ENCODE results near the gene RNF148. TPM values are rescaled to one million over a fixed set of nuclear protein-coding genes. Genes with fewer than 3 reads are reported as not detected.

The RNF148 gene, protein sequence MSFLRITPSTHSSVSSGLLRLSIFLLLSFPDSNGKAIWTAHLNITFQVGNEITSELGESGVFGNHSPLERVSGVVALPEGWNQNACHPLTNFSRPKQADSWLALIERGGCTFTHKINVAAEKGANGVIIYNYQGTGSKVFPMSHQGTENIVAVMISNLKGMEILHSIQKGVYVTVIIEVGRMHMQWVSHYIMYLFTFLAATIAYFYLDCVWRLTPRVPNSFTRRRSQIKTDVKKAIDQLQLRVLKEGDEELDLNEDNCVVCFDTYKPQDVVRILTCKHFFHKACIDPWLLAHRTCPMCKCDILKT
- 1 to 10 TPM in 1 of 4 donors, not detected in 3; 1.5 TPM for total RNA-seq

DNA sequence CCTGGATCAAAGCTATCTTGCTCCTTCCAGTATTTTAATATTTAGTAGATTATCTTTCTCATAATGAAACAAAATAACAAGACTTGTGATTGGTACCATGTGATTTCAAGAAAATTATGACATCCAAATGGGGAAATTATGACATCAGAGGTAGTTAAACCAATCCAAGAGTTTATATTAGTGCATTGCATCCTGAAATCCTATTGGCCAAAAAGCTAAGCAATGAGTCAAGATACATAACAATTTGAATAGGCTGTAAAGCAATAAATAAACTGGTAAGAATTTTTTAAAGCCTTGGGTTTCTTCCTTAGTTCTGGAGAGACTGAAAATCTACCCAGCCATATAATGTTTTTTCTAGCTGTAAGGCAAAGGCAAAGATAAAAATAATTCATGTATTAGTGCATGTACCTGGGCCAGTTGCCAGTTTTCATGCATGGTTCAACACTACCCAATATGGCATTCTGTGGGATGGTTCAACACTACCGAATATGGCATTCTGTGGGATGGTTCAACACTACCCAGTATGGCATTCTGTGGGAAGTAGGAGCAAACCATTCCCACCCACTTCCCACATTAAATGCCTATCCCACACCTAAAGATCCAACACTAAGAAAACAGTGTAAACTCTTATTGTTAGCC lies at the start of gene RNF148:
TSS of gene RNF148 (minus strand) at position 51 of the 639 bp plus-strand sequence. CDS start 172 bp downstream, outside the sequence.
- Histone ChIP-seq H3K27ac (no peak within 1 kb of the TSS), H3K4me1 (no peaks in the 10 kb centered on the region), H3K27me3 (no peaks in the 10 kb centered on the region), H3K9me3 (no peaks in the 10 kb centered on the region), H3K4me3 (no peak within 1 kb of the TSS), H3K36me3 (no peaks in the 10 kb centered on the region)
- intact Hi-C loops (cut with DNase I), result no loop called here
- 61 to 78% methylated on average over 1 of the region's 1 CpG for WGBS, 2 donors
- TF ChIP-seq, protein P1, sequence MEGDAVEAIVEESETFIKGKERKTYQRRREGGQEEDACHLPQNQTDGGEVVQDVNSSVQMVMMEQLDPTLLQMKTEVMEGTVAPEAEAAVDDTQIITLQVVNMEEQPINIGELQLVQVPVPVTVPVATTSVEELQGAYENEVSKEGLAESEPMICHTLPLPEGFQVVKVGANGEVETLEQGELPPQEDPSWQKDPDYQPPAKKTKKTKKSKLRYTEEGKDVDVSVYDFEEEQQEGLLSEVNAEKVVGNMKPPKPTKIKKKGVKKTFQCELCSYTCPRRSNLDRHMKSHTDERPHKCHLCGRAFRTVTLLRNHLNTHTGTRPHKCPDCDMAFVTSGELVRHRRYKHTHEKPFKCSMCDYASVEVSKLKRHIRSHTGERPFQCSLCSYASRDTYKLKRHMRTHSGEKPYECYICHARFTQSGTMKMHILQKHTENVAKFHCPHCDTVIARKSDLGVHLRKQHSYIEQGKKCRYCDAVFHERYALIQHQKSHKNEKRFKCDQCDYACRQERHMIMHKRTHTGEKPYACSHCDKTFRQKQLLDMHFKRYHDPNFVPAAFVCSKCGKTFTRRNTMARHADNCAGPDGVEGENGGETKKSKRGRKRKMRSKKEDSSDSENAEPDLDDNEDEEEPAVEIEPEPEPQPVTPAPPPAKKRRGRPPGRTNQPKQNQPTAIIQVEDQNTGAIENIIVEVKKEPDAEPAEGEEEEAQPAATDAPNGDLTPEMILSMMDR (IDR thresholded peaks at IDR 0.05), result no peak
- no peak for TF ChIP-seq POLR2A (IDR thresholded peaks at IDR 0.05)
- DNase-seq, result no peak

GRCh38 chr7:122750389-122750788 lies 47.7 kb upstream of the RNF148 start:
- intact Hi-C loops (cut with DNase I), result no loop called here
- no peak overlapping the region for H3K4me3 ChIP-seq
- no peak for DNase-seq
- H3K36me3 ChIP-seq, result no peaks in the 10 kb centered on the region
- H3K9me3 ChIP-seq, result no peaks in the 10 kb centered on the region
- TF ChIP-seq POLR2A (IDR thresholded peaks at IDR 0.05), result no peak
- TF ChIP-seq, protein P1 (IDR thresholded peaks at IDR 0.05), result no peak
- no peaks in the 10 kb centered on the region for H3K4me1 ChIP-seq
- no peaks in the 10 kb centered on the region for H3K27me3 ChIP-seq
- 84 to 85% methylated on average over 2 of the region's 2 CpGs for WGBS, 2 donors
- no peak overlapping the region for H3K27ac ChIP-seq

GRCh38 chr7:122748195-122748594 lies 45.5 kb upstream of the RNF148 start:
- Histone ChIP-seq H3K36me3 (no peaks in the 10 kb centered on the region), H3K27me3 (no peaks in the 10 kb centered on the region), H3K27ac (no peak overlapping the region), H3K9me3 (no peaks in the 10 kb centered on the region), H3K4me1 (no peaks in the 10 kb centered on the region), H3K4me3 (no peak overlapping the region)
- intact Hi-C loops (cut with DNase I), result no loop called here
- 88 to 89% methylated on average over 2 of the region's 2 CpGs for WGBS, 2 donors
- DNase-seq, result no peak
- TF ChIP-seq, protein P1 (IDR thresholded peaks at IDR 0.05), result no peak
- no peak for TF ChIP-seq POLR2A (IDR thresholded peaks at IDR 0.05)

GRCh38 chr7:122746948-122747347 lies 44.2 kb upstream of the RNF148 start:
- Histone ChIP-seq H3K9me3 (no peaks in the 10 kb centered on the region), H3K4me1 (no peaks in the 10 kb centered on the region), H3K4me3 (no peak overlapping the region), H3K27me3 (no peaks in the 10 kb centered on the region), H3K36me3 (no peaks in the 10 kb centered on the region), H3K27ac (no peak overlapping the region)
- WGBS, 2 donors, result 73 to 81% methylated on average over 2 of the region's 2 CpGs
- intact Hi-C loops (cut with DNase I), result no loop called here
- DNase-seq, result no peak
- no peak for TF ChIP-seq POLR2A (IDR thresholded peaks at IDR 0.05)
- TF ChIP-seq, protein P1 (IDR thresholded peaks at IDR 0.05), result no peak

- Histone ChIP-seq H3K27me3 (no peaks in the 10 kb centered on the region), H3K4me1 (peaks cover 0 to 9% (median 0%) of the 10 kb centered on the region in 3 donors), H3K27ac (no peak overlapping the region), H3K4me3 (no peak overlapping the region), H3K9me3 (no peaks in the 10 kb centered on the region), H3K36me3 (no peaks in the 10 kb centered on the region)
- intact Hi-C loops (cut with DNase I), result no loop called here
- DNase-seq, result no peak
- TF ChIP-seq, protein P1 (IDR thresholded peaks at IDR 0.05), result no peak
- TF ChIP-seq POLR2A (IDR thresholded peaks at IDR 0.05), result no peak
Measured at GRCh38 chr7:122743211-122743610, 40.5 kb upstream of the RNF148 start.

Measured in esophagus squamous epithelium (tissue), 5 donors.